Fibroblast of skin of right quadriceps (primary cell): ENCODE measurements around the gene TUBAL3.

Source experiments
- DNase-seq: peaks from one replicate; pipeline ENCODE4 v3.0.0-alpha.2; 2013

TUBAL3 gene

DNA sequence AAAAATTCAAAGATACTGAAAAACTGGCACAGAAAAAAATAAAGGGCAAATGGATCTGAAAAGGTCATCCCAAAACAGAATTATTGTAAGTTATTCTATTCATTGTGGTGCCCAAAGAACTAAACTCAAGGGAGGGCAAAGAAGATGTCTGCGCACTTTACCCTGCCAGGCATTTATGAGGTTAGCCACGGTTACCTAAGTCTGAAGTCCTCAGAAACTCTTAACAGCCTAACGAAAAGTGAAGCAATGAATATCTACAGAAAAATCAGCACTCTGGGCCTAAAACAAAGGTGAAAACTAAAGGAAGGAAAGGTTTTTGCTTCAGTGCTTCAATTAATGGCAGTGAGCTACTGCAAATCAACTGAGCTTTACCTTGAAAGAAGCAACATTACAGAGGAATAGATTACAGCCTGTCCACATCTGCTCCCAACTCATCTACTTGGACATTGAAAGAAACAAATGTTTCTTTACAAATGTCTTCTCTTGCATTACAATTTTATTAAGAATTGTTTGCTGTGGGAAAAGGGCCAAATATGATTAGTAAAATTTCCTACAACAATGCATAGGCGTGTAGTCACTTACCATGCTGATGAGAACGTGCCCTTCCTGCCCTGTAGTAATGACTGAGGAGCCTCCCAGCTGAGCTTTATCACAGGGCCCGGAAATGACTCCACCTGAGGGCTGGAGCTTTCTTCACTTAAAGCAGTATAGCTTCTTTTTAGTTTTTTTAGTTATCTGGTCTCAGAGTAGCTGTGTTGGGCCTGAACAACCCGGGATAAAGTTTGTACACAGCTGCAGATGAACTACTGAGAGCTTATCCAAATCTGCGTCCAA lies at the start of gene TUBAL3:
TSS of gene TUBAL3 (minus strand) at position 621 of the 834 bp plus-strand sequence. CDS start at position 585, 36 bp downstream.
- DNase-seq = no peak

DNA sequence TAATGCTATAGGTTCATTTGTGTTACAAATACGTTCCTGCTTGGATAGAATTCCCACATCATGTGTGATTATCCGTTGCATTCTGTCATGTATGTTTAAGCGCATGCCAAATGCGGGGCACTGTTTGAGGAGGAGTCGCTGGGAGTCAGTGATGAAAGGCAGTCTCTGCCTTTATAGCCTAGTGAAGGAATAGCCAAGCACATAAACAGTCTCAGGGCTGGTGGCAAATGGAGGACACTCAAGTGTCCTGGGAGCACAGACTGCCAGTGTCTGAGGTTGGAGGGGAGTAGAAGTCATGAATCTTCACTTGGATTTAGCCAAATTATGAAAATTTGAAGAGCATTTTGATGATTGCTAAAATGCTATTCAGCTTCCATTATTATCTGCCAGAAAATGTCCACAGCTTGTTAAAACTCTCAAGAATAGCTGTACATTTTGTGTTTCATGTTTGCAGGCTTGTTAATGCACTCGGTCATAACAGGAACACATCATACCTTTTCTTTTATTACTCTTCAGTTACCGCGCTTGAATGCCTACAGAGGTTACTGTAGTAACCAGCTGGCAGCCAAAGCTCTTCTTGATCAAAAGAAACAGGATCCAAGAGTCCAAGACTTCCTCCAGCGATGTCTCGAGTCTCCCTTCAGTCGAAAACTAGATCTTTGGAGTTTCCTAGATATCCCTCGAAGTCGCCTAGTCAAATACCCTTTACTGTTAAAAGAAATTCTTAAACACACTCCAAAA lies 49.3 kb upstream of the TUBAL3 start:
- DNase-seq = no peak

DNA sequence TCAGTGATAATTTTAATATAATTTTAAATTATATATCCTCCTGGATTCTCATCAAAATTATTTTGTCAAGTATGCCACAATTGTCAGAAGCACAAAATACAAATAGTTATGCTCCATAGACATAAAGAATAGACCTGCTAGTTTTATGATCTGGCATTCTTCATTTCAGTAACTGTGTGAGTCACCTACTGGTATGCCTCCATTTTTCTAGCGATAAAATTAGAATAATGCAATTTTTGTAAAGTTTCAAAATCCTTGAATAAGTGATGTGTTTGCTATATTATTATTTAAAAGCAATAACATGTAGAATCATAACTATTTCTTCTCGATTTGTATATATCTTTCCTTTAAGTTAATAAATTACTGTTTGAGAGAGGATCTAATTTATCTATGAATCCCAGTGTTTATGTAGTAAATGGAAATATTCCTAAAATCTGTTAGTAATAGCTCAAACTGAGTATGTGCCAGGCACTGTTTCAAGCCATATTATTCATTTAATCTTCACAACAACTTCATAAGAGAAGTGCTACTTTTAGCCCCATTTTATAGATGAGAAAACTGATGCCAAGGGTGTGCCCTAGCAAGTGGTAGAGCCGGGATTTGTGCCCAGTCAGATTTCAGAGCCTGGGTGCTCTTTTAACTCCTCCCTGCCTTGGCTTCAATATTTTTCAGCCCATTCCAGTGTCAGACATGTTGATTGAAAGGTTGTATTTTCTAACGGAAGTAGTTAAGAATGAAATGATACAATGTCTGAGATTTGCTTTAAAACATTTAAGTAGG lies 46.2 kb upstream of the TUBAL3 start:
- peak; percentile 41 for DNase-seq

DNA sequence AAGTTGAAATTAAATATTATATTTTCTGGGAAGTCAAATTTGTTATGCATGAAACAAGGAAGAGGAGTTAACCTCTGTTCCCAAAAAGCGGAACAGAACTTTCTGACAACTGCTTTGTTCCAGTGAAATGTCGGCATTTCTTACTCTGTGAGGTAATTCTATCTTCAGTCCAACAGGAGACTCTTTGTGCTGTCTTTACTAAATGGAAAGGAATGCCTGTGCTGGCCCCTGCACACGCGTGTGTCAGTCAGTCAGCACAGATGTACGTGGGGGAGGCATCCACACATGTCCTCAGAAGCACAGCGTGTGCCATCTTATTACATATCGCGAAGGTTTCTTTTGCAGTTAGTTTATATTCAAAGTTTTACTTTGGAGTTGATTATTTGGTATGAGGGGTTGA lies 45.2 kb upstream of the TUBAL3 start:
- DNase-seq = peak; percentile 84

DNA sequence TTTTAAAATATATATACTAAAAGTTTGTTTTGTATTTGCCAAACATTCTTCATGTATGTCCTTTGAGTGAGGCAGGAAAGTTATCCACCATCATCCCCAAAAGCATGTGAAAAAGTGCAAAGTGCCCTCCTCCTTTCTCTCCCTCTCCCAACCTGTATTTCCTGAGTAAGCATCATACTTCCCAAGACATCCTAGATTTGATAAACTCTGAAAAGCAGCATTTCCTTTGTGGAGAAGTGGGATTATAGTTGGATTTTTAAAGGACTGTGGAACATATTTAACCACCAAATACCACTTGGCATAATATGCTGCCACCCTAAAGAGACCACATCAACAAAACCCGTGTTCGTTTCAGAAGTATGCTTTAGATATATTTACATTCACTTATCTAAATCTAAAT lies 44.6 kb upstream of the TUBAL3 start:
- DNase-seq = no peak

DNA sequence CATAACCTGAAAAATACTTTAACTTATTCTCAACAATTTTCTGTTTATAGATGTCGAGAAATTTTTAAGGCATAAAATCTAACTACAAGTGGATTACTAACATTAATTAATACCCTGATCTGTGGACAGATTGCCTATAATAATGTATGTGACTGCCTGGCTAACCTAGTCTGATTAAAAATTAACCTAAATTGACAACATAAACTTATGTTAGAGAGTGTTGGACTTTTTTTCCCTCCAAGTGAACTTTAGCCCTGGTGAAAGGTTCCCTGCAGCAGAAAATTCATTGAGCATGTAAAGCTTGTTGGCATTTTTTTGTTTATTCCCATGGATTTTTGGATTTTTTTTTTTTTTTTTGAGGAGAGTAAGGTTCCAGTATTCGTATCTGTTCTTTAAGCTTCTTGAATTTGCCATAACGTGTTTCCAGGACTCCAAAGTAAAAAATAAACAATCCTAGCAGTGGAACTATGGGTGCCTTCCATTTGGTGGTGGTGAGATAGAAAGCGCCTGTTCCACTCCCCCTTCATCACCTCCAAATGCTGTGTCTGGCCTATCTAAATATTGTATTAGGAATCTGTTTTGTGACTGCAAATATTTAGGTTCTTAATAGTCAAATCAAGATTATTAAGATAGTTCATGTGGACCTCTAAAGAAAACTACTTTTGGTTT lies 43.8 kb upstream of the TUBAL3 start:
- no peak for DNase-seq

DNA sequence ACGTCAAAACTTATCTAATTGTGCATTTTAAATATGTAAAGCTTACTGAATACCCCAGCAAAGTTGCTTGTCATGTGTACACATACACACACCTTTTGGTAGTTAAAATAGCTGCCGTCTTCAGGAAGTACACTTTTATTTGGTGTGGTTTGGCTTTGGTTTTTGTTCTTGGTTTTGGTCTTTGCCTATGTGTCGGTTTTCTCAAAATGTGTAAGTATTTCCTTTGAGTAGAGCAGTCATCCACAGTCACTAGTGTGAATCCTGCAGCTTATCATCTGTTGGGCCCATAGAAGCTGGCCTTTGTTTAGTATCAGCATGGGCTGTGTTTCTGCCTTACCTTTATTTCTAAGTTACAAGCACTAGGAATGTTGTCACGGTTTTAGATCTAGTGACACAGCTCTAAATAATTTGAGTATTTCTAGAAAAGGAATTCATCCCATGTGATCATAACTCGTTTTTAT lies 43.0 kb upstream of the TUBAL3 start:
- peak; percentile 27 for DNase-seq

DNA sequence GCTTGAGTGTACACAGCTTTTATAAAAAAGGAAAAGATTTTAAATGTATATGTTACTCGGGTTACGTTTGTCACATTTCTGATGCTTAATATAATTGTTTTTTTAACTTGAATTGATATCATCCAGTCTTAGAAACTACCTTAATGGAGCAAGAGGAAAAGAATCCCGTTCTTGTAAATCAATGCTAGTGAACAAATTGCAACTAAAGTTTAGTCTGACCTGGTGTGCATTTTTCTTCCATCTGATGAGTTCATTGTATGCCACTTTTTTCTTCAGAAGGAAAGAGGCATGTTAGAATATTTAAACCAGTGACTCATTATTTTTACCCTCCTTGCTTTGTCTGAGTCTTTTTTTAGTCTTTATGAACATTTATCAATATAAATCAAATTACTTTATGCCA lies 42.4 kb upstream of the TUBAL3 start:
- peak; percentile 22 for DNase-seq

DNA sequence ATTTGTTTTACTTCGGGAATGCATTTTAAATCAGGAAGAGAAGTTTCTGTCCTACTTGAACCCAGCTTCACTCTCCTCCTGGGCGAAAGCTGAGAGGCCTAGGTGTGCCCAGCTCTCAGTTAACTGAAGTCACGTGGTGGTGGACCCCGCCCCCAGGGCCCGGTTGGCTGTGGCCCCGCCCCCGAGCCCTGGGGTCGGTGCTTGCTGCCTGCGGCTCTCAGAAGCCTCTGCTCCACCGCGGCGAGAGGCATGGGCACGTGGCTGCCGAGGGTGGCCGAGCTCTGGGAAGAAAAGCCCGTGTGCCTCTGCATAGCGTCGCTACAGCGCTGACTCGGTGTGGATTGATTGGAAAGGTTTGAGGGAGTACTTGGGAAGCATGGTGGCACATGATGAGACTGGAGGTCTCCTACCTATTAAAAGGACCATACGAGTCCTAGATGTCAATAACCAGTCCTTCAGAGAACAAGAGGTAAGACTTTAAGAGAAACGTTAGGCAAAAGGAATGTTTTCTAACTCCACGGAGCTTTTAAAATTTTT lies 41.8 kb upstream of the TUBAL3 start:
- DNase-seq = peak; percentile 87

DNA sequence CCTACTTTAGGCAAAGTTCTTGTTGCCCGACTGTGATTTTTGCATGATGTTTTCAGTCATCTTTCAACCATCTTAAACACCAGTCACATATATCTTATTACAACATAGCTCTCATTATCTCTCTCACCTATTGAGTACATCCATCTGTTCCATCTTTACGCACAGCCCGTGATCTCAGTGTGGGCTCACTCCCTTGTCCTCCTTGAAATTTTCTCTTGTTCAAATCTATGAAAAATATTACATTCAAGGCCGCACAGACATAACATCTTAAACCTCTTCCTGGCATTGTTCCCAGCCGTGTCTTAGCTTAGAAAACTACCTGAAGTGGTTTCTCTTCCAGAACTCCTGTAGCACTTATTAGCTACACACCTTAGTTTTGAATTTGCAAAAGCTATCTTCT lies 40.4 kb upstream of the TUBAL3 start:
- DNase-seq = no peak

DNA sequence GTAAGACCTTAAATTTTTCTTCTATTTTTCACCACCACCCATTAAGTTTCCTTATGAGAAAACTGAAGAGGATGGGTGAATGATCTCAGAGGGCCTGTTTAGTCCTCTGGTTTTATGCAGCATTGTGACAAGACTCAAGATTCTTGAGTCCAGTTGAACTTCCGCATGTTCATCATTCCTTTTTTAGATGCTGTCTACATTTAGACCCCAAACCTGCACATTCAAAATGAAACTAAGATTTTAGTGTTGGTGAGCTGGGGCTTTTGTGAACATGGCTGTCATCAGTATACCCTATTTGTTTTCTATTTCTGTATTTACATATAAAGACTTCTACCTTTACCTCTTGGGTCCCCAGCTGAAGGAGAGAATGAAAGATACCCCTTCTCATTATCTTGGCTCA lies 38.8 kb upstream of the TUBAL3 start:
- DNase-seq = no peak

DNA sequence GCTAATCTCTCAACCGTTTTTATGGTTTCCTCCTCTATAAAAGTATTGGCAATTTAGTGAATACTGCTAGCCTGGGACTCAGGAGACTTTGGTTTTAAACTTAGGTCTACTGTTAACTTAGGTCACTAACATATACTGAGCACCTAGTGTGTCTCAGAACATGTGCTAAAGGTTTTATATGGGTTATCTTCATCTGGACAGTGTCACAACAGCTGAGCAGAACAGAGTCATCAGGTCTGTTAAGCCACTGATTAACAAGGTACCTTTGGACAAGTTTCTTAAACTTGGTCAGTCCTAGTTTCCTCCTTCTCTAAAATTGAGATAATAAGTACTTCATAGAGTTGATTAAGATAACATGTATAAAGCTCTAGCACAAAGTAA lies 38.4 kb upstream of the TUBAL3 start:
- DNase-seq = no peak

DNA sequence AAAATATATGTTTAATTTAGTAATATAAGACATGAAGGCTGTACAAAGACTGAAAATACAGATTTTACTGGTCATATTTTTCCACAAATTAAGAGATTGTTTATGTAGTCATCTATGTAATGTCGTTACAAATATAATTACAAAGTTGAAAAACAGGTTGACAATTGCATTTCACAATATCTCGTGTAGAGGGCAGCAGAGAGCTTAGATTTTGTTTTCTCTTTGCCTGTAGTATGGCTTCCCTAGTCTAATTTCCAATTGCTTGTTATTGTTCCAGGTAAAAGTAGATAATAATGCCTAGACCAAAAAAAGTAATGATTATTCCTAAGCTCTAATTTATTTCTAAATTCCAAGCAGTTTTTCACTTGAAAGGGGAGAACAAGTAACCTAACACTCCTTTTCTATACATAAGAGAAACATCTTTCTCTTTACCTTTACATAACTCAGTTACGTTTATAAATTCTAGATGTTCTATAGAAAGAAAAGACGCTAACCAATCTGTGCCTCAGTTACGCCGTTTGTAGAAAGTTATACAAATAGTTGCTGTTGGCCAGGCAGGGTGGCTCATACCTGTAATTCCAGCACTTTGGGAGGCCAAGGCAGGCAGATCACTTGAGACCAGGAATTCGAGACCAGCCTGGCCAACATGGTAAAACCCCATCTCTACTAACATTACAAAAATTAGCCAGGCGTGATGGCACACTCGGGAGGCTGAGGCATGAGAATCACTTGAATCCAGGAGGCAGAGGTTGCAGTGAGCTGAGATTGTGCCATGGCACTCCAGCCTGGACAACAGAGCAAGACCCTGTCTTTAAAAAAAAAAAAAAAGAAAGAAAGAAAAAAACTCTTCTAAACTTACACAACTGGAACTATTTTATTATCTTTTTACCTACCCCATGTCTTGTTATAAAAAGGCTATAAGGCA lies 37.7 kb upstream of the TUBAL3 start:
- DNase-seq = peak; percentile 52

DNA sequence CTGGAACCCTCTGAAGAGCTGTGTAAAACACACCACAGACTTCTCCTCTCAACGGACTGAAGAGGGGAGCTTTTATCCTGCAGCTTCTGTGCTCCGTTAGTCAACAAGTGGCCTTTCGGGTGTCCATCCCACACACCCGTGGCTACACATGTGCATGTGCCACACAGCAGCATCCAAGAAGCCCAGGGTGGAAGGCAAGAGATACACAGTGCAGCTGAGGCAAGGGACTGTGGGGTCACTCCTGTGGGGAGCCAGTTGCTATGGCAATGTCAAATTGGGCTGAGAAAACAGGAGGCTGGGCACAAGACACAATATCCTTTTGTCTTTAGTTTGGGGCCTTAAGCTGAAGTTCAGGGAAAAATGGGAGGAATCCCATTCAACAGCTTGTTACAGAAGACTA lies 36.5 kb upstream of the TUBAL3 start:
- DNase-seq = no peak

DNA sequence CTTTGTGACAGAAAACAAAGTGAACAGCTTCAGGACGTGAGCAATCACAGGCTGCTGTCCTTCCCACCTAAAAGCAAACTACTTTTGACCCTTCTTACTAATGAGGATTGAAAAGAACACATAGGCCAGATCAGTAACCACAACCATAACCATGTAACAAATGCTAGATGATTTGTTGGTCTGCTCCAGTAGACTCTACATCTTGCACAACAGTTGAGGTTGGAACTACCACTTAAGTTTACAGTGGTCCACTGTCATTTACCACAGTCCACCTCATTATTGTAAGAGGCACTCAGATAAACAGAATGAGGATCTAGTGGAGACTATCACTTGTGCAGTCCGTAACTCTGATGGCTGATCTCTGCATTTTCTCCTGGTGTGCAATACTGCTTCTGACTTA lies 35.6 kb upstream of the TUBAL3 start:
- DNase-seq = no peak

DNA sequence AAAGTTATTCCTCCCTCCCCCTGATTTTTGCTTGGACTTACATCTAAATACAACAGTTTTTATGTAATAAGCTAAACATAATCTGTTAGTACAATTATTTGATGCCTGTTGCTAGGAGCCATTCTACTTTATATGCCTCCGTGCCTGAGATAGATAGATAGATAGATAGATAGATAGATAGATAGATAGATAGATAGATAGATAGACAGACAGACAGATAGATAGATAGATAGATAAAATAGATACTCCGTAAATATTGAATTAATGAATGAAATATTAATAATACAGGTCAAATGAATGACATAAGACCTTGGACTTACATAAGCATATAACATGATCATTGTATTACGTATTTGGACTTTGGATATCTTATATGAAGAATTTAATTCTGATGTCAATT lies 30.7 kb upstream of the TUBAL3 start:
- no peak for DNase-seq

DNA sequence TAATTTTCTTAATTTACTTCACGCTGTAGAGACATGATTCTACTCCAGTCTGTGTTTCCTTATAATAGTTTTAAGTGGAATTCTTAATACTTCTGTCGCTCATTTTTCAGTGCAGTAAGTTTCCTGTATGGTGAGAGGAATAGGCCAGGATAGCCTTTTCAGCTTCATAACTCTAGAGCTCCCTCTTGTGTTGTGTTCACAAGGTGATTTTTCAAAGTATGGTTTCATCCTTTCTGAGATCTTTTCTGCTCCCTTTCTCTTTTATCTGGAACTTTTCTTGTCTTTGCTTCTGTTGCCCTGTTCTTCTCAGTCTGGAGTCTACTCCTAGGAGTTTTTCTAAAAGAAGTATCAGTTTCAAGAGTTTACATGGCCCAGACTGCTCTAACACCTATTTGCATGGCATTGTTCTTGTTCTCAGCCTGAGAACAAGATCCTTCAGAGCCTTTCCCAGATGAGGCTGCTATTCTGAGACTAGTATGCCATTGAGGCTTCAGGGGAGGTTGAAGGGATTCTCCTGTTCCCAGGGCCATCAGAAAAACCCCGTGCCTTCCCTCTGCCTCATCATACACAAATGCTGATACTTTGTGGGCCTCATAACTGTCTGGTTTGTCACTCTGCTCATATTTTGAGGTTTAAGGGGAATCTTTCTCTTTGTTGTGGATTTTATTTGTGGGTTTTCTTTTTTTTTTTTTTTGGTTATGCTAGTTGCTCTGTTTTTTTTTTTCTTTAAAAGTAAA lies 29.6 kb upstream of the TUBAL3 start:
- peak; percentile 85 for DNase-seq

DNA sequence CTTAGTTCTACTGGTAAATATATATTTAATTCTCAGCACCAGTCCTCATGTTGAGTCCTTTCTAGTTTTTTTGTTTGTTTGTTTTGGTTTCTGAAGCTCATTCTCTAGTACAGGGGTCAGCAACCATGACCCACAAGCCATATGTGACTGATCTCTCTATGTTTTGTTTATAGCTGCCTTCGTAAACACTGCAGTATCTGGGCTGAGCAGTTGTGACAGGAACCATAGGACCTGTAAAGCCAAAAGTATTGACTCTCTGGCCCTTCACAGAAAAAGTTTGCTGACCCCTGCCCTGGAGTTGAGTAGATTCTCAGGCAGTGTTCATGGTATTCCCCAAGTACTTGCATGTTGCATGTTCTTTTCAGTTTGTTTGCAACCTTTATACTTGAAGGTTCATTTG lies 28.6 kb upstream of the TUBAL3 start:
- DNase-seq = no peak

DNA sequence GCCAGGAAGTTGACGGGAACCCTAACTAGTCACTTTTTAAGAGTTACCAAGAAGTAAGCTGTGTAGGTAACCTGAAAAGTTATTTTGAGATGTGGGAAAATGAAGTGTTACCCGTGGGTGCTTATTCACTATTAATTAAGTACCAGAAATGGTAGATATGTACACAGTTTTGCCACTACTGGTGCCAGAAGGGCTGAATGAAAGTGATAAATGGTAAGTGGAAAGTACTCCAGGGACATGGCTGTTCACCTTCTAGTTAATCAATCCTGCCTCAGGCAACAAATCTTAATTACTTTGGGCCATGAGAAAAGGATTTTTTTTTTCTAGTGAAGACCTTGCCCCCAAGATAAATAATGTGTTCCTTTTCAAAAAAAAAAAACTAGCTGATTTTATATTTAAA lies 23.5 kb upstream of the TUBAL3 start:
- DNase-seq = no peak

DNA sequence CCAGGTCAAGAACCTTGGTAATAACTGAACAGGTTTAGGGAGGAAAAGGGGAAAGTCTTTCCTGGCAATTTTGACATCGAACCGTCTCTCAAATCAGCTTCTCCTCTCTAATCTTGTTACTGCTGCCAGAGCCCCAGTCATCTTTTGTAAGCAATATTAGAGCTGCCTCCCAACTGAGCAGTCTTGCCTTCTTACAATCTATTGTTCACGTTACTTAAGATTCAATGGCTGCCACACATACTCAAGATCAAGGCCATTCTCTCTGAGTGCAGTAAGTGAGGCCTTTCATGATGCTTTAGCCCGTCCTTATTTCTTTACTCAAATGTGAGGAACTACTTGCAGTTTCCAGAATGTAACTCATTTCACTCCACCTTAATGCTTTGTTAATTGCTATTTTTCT lies 20.1 kb upstream of the TUBAL3 start:
- no peak for DNase-seq

DNA sequence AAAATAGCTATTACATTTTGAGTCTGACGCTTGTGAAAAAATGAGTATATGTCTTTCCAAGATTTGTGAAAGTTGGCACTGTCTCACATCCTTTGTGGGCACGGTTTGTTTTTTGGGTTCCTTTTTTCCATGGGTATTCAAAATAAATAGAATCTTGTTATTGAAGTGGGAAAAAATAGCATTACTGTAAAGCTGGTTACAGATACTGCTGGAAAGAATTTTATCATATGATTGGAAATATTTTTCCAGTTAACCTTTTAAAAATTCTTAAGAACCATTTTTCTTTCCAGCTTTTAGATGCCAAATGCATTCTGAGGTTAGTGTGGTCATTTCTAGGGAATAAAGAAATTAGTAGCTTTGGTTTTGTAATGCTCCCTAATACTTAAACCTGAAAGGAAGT lies 19.1 kb upstream of the TUBAL3 start:
- peak; percentile 18 for DNase-seq
